Measurements from ENCODE around the gene MS4A10.

MS4A10 gene

GRCh38 chr11:60766547-60766946 is 18.6 kb upstream of the MS4A10 start:
- no peak for DNase-seq (ENCODE audit: low read depth)

GRCh38 chr11:60767388-60767811 is 17.7 kb upstream of the MS4A10 start:
- no peak for DNase-seq (ENCODE audit: low read depth)

GRCh38 chr11:60768202-60768601 is 16.9 kb upstream of the MS4A10 start:
- no peak for DNase-seq (ENCODE audit: low read depth)

- DNase-seq (ENCODE audit: low read depth), result no peak
Measured at GRCh38 chr11:60769273-60769672, 15.9 kb upstream of the MS4A10 start.

- no peak for DNase-seq (ENCODE audit: low read depth)
Measured at GRCh38 chr11:60769811-60770210, 15.3 kb upstream of the MS4A10 start.

GRCh38 chr11:60771146-60771545 is 14.0 kb upstream of the MS4A10 start:
- no peak for DNase-seq (ENCODE audit: low read depth)

GRCh38 chr11:60771879-60772525 is 13.1 kb upstream of the MS4A10 start:
- DNase-seq (ENCODE audit: low read depth), result no peak

GRCh38 chr11:60772666-60773065 is 12.5 kb upstream of the MS4A10 start:
- no peak for DNase-seq (ENCODE audit: low read depth)

GRCh38 chr11:60774726-60775125 is 10.4 kb upstream of the MS4A10 start:
- DNase-seq (ENCODE audit: low read depth), result no peak

- DNase-seq (ENCODE audit: low read depth), result peak; percentile 66
Measured at GRCh38 chr11:60775420-60775961, 9.6 kb upstream of the MS4A10 start.

- DNase-seq (ENCODE audit: low read depth), result no peak
Measured at GRCh38 chr11:60776167-60776566, 9.0 kb upstream of the MS4A10 start.

- DNase-seq (ENCODE audit: low read depth), result no peak
Measured at GRCh38 chr11:60777106-60777505, 8.0 kb upstream of the MS4A10 start.

GRCh38 chr11:60777572-60777971 is 7.6 kb upstream of the MS4A10 start:
- DNase-seq (ENCODE audit: low read depth), result peak; percentile 56

GRCh38 chr11:60780065-60780464 is 5.1 kb upstream of the MS4A10 start:
- no peak for DNase-seq (ENCODE audit: low read depth)

- DNase-seq (ENCODE audit: low read depth), result no peak
Measured at GRCh38 chr11:60780774-60781173, 4.4 kb upstream of the MS4A10 start.

GRCh38 chr11:60781286-60781980 is 3.7 kb upstream of the MS4A10 start:
- no peak for DNase-seq (ENCODE audit: low read depth)

- DNase-seq (ENCODE audit: low read depth), result no peak
Measured at GRCh38 chr11:60781981-60782316, 3.2 kb upstream of the MS4A10 start.

GRCh38 chr11:60782393-60783140 is 2.6 kb upstream of the MS4A10 start:
- DNase-seq (ENCODE audit: low read depth), result no peak

GRCh38 chr11:60783141-60783484 is 2.0 kb upstream of the MS4A10 start:
- DNase-seq (ENCODE audit: low read depth), result no peak

- DNase-seq (ENCODE audit: low read depth), result no peak
Measured at GRCh38 chr11:60783911-60784310, 1.2 kb upstream of the MS4A10 start.

- DNase-seq (ENCODE audit: low read depth), result no peak
Measured at GRCh38 chr11:60785806-60786361, 751 bp downstream of the MS4A10 start.

- DNase-seq (ENCODE audit: low read depth), result peak; percentile 6
Measured at GRCh38 chr11:60786811-60787567, 1.9 kb downstream of the MS4A10 start.

Data from HS-5 (cell line).